Right atrium auricular region (tissue), 2 donors: ENCODE measurements around the gene ANO3. TPM values are rescaled to one million over a fixed set of nuclear protein-coding genes. Genes with fewer than 3 reads are reported as not detected.

ENCODE experiments used
- DNase-seq: peaks from one replicate; pipeline ENCODE4 v3.0.0-alpha.2; 2019; ENCODE audit warnings: low spot score
- H3K27ac ChIP-seq, 2 donors: fragments of 200-600 bp; sonication (generic); 1 replicate in 1 of 2; 2 replicates in 1 of 2; pipeline ENCODE4 v1.5.1; 2016 to 2019
- H3K27me3 ChIP-seq, 2 donors: fragments of 200-600 bp; sonication (generic); one replicate each; pipeline versions ENCODE4 v1.5.1 to v1.6.0; 2017 to 2019
- H3K36me3 ChIP-seq: fragments of 200-600 bp; sonication (generic); one replicate; pipeline ENCODE4 v1.5.1; 2016
- H3K4me1 ChIP-seq, 2 donors: fragments of 200-600 bp; sonication (generic); one replicate each; pipeline versions ENCODE4 v1.5.1 to v1.6.0; 2017 to 2019
- H3K4me3 ChIP-seq, 2 donors: fragments of 200-600 bp; sonication (generic); 1 replicate in 1 of 2; 2 replicates in 1 of 2; pipeline ENCODE4 v1.5.1; 2017 to 2019; ENCODE audit warnings: mild to moderate bottlenecking in 1 of 2, moderate library complexity in 1 of 2
- H3K9me3 ChIP-seq, 2 donors: fragments of 200-600 bp; sonication (generic); one replicate each; pipeline ENCODE4 v1.5.1; 2019
- total RNA-seq, 2 donors: library from RNA; depleted of rRNA; stranded (reverse); fragments of >200 nt; gene quantifications; one replicate each; pipeline ENCODE4 v1.1.0, GENCODE V29; 2016
- TF ChIP-seq, protein P1 (sequence below), 2 donors: fragments of 200-600 bp; sonication (generic); IDR thresholded peaks; one replicate each; pipeline ENCODE4 v1.5.1; 2019; ENCODE audit warnings: antibody characterized with exemption in 2 of 2

Gene ANO3
- total RNA-seq, 2 donors from 2014 or later = 0.16 TPM; not detected in 1

DNA sequence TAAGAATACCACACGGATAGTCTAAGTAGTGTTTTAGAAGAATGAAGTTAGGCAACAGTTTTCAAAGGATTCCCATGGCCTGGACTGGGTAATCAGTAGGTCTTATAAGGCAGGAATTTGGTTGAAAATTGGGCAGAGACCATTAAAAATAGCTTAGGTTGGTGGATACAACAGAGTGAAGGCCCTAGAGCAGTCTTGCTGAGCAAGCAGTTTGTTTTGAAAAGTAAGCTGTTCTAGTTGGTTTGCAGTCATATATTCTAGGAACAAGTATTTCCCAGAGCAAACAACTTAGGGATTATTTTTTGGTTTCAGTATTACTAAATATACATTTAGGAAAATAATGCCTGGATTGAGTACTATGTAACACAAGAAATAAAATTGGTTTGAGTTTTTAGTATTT is 175.3 kb downstream of the ANO3 start:
- H3K36me3 ChIP-seq = no peaks in the 10 kb centered on the region
- TF ChIP-seq, protein P1, sequence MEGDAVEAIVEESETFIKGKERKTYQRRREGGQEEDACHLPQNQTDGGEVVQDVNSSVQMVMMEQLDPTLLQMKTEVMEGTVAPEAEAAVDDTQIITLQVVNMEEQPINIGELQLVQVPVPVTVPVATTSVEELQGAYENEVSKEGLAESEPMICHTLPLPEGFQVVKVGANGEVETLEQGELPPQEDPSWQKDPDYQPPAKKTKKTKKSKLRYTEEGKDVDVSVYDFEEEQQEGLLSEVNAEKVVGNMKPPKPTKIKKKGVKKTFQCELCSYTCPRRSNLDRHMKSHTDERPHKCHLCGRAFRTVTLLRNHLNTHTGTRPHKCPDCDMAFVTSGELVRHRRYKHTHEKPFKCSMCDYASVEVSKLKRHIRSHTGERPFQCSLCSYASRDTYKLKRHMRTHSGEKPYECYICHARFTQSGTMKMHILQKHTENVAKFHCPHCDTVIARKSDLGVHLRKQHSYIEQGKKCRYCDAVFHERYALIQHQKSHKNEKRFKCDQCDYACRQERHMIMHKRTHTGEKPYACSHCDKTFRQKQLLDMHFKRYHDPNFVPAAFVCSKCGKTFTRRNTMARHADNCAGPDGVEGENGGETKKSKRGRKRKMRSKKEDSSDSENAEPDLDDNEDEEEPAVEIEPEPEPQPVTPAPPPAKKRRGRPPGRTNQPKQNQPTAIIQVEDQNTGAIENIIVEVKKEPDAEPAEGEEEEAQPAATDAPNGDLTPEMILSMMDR (IDR thresholded peaks at IDR 0.05) = no peak
- no peak for DNase-seq
- no peaks in the 10 kb centered on the region for H3K4me1 ChIP-seq
- no peaks in the 10 kb centered on the region for H3K9me3 ChIP-seq
- no peak overlapping the region for H3K27ac ChIP-seq
- H3K4me3 ChIP-seq = no peak overlapping the region
- no peaks in the 10 kb centered on the region for H3K27me3 ChIP-seq

DNA sequence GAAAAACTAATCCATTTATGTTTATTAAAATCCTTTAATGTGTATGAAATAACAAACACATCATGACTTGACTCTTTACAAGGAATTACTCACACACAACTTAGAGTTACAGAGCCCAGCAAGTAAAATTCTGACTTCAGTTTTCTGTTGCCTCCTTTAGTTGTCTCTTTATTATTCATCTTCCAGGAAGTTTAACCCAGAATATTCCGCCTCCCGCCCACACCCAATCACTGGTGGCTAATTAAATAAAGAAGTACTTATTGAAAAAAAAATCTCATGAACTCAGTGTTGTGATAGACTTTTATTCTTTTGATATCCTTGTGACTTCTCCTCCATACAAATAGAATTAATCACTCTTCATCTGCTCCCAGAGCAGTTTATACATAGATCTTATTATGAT is 178.2 kb downstream of the ANO3 start:
- H3K9me3 ChIP-seq = no peaks in the 10 kb centered on the region
- no peaks in the 10 kb centered on the region for H3K36me3 ChIP-seq
- TF ChIP-seq, protein P1 (IDR thresholded peaks at IDR 0.05) = no peak
- no peaks in the 10 kb centered on the region for H3K4me1 ChIP-seq
- H3K27me3 ChIP-seq = no peaks in the 10 kb centered on the region
- H3K27ac ChIP-seq = no peak overlapping the region
- no peak for DNase-seq
- H3K4me3 ChIP-seq = no peak overlapping the region

DNA sequence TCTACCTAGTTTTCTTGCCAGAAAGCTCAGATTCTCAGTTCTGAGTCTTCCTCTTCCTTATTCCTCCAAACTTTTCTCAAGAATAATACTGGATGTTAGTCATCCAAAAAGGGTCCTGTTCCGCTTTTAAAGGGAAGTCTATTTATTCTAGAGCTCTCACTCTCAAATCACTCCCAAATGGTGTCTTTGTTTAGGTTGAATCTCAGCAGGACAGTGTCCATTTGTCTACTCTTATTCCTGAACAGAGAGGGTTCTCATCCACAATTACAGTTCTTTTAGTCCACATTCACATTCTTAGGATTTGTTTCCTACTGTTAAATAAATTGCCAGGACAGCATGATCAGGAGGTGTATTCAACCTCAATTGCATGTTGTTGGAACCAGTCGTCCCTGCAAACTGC is 178.8 kb downstream of the ANO3 start:
- no peaks in the 10 kb centered on the region for H3K4me1 ChIP-seq
- no peaks in the 10 kb centered on the region for H3K9me3 ChIP-seq
- H3K36me3 ChIP-seq = no peaks in the 10 kb centered on the region
- H3K4me3 ChIP-seq = no peak overlapping the region
- no peak for DNase-seq
- TF ChIP-seq, protein P1 (IDR thresholded peaks at IDR 0.05) = no peak
- H3K27ac ChIP-seq = no peak overlapping the region
- no peaks in the 10 kb centered on the region for H3K27me3 ChIP-seq

DNA sequence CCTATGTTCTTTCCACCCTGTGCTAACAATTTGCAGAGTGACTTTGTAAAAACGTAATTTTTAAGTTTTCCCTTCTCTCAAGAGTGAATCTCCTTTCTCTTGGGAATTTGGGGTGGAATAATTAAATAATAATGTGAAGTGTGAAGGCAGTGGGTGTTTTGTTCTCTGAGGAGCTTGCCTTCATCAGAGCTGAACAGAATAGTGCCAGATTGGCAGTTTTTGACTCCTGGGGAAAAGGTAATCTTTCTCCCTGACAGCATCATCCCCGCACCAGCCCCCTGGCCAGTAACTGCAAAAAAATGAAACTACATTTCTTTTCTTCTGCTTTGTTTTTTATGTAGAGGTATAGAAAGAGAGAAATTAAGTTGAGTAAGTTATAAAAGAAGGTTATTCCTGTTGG is 180.3 kb downstream of the ANO3 start:
- Histone ChIP-seq H3K9me3 (no peaks in the 10 kb centered on the region), H3K36me3 (no peaks in the 10 kb centered on the region), H3K27ac (no peak overlapping the region), H3K4me3 (no peak overlapping the region), H3K27me3 (no peaks in the 10 kb centered on the region), H3K4me1 (no peaks in the 10 kb centered on the region)
- TF ChIP-seq, protein P1 (IDR thresholded peaks at IDR 0.05) = no peak
- no peak for DNase-seq

DNA sequence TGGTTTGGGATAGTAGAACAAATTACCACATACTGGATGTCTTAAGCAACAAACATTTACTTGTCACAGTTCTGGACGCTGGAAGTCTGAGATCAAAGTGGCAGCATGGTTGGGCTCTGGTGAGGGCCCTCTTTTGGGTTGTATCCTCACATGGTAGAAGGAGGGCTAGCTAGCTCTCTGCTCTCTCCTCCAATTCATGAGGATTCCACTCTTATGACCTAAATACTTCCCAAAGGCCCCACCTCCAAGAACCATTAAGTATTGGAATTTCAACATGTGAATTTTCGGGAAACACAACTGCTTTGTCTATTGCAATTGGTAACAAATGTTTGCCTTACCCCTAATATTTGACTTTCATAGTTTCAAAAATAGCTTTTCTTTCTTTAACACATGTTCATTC is 187.5 kb downstream of the ANO3 start:
- no peaks in the 10 kb centered on the region for H3K36me3 ChIP-seq
- no peak for DNase-seq

More for the DNA sequence above, 187.5 kb downstream of the ANO3 start:
- Histone ChIP-seq H3K9me3 (no peaks in the 10 kb centered on the region), H3K4me1 (no peaks in the 10 kb centered on the region), H3K27me3 (no peaks in the 10 kb centered on the region), H3K4me3 (no peak overlapping the region), H3K27ac (no peak overlapping the region)
- TF ChIP-seq, protein P1 (IDR thresholded peaks at IDR 0.05) = no peak
